Measurements from ENCODE around the gene SEMA3C.

The SEMA3C gene

DNA sequence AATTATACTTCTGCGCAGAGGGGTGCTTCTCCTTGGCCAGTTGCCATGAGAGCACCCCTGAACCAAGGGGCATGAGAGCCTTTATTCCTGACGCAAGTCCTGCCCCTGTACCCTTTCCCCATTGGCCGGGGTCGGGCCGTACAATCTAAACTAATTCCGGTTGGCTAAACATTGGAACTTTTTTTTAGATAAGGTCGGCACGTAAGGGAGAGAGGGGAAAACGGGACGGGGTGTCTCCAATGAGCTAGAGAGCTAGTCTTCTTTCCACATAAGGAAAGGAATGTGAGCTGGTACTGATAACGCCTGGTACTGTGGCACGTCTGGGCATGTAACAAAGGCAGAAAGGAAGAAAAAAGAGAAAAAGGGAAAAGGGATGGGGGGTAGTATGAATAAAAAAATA lies 183.5 kb downstream of the SEMA3C start:
- no peak for DNase-seq (ENCODE audit: low read depth in 2 of 2)

DNA sequence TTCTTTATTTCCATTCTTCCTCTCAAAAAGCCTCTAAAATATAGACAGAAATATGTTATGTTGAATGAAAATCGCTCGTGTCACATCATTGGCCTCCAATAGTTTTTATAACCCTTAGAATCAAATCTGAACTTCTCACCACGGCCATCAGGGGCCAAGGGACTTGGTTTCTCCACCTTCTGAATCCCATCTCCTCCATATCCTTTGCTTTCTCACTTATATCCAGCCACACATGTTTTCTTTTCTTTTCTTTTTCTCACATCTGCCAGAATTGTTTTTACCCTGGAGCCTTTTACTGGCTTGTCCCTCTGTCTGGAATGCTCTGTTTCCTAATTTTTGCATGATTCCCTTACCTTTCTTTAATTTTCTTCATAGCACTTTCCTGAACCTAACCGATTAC lies 184.8 kb downstream of the SEMA3C start:
- no peak for DNase-seq (ENCODE audit: low read depth in 2 of 2)

DNA sequence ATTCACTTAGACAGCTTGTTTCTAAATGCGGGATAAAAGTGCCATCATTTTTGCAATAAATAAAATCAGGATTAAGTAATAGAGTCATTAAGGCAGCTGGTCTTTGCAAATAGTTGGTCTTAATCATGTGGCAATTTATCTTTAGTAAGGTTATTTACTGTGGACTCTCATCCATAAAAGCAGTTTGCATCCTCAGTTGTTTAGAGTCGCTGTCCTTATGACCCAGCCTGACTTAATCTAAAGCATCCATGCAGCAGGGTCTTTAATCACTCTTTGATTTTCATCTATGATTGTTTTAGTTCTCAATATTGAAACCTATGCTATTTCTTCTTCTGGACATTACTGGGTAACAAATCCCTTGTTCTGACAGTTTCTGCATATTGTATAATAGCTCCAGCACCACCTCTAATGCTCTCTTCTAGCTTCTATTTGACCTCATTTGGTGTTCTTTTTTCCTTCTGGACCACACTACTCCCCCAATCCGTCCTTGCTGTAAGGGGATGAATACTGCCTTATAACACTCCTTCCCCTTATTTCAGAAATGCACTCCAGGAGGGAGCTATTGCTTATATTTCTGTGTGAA lies 185.4 kb downstream of the SEMA3C start:
- DNase-seq (ENCODE audit: low read depth in 2 of 2): no peak

DNA sequence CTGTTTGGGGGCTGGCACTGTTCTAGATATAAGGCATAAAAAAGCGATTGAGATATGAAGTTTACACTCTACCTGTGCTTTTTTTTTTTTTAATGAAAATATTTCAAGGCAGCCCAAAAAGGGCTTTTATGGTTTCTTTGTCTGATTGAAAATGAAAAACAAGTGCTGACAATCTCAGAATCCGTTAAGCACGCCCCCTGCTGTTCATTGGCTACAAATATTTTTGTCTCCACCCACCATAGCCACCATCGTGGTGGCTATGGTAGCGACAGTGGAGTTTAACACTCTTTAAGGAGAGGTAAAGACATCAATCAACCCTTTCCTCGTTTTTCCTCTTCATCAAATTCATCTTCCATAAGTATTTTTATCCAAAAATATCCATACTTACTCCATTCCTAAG lies 186.2 kb downstream of the SEMA3C start:
- no peak for DNase-seq (ENCODE audit: low read depth in 2 of 2)

DNA sequence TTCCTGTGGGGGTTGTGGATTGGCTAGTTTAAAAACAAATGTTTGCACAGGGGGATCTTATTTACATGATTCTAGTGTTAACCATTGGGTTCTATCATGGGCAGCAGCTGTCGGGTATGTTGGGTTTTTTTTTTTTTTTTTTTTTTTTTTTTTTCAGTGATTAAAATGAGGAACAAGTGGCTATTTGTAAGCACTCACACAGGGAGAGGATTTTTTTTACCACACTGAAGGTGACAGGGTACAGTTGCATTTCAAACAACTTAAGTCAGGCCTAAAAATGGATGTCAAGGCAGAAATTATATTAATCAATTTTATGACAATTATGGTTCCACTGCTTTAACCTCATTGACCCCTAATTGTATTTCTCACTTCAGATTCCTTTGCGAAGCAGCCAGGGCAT lies 187.6 kb downstream of the SEMA3C start:
- DNase-seq (ENCODE audit: low read depth in 2 of 2): no peak

DNA sequence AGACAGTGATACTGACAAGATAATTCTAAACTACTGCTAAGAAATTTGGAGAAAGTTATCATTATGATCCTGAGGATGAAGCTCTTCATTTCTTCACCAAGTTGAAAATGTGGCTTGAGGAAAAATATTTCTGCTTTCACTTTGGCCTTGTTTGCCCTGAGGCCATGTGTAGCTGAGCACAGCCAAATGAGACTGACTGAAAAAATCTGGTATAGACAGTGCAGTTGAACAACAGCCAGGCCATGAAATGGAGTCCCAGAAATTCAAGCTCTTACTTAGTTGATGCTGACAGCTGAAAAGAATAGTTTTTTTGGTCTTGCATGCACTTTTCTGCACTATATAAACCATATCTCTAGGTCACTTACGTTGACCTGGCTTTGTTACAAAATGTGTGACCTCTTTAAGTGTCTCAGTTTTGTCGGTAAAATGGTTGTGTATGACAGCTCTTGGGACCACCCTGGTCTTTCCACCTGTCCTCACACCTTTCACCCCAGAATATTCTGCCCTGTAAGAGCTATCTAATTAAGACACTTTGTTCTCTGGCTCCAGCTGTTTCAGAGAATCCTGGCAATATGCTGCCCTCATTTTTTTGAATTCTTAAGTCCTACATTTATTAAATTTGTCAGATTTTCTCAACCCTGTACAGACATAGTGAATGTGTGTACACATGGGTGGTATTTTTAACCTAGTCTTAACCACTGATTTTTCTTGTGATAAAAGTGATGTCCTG lies 189.1 kb downstream of the SEMA3C start:
- no peak for DNase-seq (ENCODE audit: low read depth in 2 of 2)

DNA sequence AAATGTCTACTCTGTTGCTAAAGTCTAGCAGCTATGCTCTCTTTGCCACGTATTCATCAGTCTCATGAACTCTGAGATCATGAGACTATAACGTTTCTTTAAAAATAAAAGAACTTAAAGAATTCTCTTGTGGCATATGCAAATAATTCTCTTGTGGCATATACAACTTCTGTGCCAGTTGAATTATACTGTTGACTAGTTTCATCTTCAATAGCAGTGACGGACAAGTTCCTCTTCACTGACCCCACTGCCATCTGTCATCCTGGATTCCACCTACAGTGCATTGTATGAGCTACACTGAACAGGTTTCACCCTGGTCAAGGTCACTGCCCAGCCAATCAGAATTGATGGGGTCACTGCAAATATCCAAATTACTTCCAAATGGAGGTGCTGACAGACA lies 192.2 kb downstream of the SEMA3C start:
- no peak for DNase-seq (ENCODE audit: low read depth in 2 of 2)

DNA sequence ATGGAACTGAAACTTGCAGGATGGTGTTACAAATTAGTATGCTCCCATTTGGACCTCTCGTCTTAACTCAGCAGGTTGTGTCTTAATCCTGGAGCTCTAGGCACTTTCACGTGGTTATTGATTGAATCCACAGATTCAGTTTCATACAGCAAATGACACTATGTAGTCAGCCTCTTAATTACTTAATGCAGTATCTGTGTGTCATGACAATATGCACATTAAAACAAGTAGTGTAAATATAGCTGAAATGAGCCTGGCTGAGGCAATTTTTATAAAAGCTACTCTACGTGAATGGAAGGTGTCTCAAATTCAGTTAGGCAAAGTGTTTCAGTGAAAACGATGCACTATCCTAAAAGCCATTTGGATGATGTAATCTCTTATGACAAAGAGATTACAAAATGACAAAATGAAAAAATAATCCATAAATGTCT lies 193.7 kb downstream of the SEMA3C start:
- no peak for DNase-seq (ENCODE audit: low read depth in 2 of 2)

DNA sequence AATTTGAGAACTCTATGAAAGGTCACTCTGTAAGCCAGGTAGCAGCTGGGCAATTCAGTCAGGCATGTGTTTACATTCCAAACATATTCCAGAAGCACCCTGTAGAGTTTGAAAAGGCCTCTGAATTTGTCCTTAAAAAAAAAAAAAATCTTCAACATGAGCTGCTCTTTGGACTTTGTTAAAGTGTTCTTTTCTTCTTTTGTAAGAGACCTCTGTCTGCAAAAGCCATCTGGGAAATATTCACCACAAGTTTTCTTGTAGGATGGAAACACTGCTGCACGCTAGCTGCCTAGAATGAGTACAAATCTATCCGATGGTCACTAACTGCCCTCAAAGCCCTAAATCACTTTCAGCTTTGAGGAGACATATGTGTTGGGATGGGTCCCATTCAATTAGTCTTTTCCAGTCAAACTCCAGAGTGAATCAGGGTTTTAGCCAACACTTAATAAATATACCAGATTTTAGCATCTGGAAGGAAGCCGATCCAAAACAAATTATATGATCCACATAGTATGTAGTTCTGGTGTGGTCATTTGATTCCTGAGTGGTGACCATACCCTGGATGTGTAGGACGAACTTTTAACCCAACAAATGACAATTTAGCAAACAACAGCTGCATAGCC lies 194.5 kb downstream of the SEMA3C start:
- DNase-seq (ENCODE audit: low read depth in 2 of 2): no peak

DNA sequence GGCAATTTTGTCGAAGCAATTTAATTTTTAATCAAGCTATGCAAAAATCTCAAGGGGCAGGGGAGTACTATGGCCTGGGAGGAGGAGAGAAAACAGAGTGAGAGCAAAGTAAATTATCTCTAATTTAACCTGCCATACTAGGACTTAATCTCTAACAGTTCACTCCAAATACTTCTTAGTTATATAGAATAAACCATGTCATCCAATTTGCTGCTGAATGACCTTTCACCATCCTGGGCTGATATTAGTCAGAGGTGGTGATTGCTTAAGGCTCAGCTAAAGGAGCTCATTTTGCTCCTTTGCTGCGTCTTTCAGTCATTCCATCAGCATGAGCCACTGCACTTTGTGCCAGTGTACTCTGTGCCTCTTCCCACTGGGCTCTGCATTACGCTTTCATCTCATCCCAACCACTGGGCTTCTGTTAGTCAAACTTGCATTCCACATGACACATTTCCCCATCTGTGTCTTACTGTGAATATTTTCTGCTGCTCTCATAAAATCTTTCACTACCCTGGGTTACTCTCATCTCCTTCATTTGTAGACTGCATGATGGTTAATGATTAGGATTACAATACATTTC lies 196.1 kb downstream of the SEMA3C start:
- DNase-seq (ENCODE audit: low read depth in 2 of 2): no peak

DNA sequence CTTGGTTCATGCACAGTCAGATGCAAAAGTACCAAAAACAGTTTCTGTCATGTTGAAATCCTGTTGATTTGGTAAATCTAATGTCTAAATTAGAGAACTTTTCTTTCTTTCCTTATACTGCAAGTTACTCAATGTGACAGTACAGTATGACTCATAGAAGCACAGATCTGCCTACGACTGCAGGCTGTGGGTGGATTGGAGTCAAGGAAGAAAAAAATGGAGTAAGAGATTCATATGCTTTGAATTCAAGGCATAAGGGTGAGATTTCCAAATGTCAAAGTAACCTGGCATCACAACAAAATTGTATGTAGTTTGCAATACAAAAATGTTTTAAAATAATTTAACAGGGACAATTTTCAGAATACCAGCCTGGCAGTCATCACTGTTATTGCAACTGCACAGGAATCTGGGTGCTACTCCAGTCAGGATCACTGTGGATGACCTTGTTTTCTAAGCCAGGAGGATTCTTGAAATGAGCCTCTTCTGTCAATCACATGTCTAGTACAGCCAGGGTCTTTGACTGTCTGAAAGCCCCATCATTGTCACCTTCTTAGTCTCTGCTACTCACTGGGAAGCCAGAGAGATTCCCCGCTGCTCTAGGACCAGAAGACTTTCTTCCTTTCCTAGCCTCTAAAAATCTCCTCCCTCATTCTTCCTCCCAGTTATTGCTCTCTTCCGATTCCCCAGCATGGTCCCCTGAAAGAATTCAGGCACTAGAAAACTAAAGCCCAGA lies 196.8 kb downstream of the SEMA3C start:
- no peak for DNase-seq (ENCODE audit: low read depth in 2 of 2)

DNA sequence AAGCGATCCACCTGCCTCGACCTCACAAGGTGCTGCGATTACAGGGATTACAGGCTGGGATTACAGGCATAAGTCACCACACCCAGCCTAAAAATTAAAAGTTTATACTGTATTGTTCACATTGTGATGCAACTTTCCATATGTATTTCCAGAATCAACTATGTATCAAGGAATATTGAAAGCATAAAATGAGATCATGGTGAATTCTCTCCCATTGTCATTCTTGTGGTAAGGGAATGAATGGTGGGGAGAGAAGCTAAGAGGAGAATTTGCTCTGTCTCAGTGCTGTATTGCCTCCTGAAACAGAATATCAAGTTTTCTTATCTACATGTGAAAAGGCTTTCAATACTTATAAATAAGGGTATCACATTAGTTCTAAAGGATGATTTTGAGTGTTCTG lies 198.7 kb downstream of the SEMA3C start:
- no peak for DNase-seq (ENCODE audit: low read depth in 2 of 2)

DNA sequence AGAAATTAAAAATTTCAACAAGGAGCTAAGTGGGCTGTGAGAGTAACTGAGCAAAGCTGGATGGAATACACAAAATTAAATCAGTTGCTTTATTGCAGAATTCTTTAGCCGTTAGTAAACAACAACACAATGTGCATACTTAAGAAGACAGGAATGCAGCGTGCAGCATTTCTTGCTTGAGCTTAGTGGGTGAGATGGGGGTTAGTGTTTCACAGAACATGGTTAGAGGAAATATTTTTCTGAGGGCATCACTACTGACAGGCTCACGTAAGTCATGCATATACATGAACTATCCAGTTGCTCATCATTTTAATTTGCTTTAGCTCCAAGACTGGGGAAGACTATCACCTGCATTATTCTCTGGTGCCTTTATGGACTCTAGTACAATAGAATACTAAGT lies 199.6 kb downstream of the SEMA3C start:
- no peak for DNase-seq (ENCODE audit: low read depth in 2 of 2)

DNA sequence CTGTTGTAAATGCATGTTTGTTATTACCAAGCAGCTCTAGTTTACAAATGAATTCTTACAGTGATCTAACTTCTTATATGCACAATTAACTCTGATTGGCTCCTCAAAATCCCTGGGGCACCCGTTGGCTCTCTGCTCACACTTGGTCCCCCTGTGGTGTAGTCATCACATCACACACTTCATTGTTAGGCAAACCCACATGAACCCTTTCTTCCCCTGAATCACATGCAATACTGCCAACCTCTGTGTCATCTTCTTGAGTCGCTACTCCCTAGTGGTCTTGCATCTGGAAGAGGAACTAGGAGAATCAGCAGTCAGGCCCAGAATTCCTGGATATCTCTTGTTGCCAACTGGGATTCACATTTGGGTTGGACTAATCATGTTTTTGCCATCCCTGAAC lies 207.3 kb downstream of the SEMA3C start:
- no peak for DNase-seq (ENCODE audit: low read depth in 2 of 2)

DNA sequence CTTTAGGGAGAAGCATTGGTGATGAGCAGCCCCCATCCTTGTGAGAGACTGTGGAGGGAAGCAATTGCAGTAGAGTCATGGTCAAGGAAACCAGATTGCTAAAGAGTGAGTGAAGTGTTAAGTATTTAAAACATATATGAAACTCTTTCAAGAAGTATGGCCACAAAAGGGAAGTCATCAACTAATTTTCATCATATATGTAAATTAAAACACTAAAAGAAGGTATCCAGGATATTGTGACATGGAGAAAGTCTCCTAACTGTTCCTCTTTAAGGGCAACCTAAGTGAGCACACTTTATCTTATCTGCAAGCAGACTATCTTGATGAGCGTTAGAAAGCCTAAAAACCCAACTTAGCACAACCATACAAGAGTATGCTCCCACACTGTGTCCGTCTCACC lies 210.7 kb downstream of the SEMA3C start:
- DNase-seq (ENCODE audit: low read depth in 2 of 2): no peak

DNA sequence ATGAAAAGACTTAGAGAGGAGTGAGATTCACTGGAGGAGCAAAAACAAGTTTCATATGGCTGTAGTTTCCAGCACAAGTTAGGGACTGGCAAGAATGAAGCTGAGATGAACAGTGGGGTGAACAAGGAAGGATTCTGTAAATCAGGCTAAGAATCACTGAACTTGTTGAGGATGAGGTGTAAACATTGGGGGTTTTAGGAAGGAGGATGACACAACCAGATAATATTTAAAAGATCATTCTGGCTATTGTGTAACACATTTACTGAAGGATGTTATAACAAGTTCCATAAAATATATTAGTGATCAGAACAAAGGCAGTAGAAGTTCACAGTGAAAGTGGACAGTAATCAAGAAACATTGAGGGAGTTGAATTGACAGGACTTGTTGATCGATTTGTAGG lies 211.5 kb downstream of the SEMA3C start:
- no peak for DNase-seq (ENCODE audit: low read depth in 2 of 2)

DNA sequence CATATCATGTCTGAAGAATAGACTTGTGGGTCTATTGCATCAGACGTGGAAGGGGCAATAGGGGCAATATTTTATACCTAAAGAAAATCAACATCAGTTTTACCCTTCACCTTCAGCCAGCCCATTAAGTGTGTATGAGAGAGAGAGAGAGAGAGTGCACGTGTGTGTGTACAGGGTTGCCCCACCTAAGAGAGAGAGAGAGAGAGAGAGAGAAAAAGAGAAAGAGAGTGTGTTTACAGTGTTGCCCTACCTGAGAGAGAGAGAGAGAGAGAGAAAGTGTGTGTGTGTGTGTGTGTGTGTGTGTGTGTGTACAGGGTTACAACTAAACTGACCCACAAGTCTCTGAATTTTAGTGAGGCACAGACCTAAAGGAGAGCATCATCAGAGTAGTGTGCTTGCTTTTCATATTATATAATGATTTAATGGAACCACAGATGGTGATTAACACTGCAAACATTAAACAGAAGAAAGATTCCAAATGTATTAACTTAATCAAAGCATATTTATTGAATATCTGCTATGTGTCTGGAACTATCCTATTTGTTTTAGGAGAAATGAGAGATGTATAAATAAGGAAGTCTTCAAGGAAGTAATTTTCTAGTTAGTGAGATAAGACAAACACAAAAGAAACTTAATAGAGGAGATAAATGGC lies 213.6 kb downstream of the SEMA3C start:
- no peak for DNase-seq (ENCODE audit: low read depth in 2 of 2)

DNA sequence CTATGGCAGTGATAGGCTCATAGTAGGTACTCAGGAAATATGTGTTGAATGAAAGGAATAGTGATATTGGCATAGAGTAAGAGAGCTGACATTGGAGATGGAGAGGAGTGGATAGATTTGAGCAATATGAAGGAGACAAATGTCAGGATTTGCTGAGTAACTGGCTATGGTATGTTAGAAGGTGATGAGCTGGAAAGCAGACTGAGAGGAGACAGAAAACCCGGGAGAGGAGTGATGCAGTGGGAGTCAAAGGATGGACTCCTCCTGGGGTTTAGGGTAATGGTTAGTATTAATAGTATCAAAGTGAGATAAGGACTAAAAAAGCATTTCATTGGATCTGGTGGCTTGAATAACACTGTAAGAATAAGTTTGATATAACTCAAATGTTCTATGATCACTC lies 215.6 kb downstream of the SEMA3C start:
- no peak for DNase-seq (ENCODE audit: low read depth in 2 of 2)

DNA sequence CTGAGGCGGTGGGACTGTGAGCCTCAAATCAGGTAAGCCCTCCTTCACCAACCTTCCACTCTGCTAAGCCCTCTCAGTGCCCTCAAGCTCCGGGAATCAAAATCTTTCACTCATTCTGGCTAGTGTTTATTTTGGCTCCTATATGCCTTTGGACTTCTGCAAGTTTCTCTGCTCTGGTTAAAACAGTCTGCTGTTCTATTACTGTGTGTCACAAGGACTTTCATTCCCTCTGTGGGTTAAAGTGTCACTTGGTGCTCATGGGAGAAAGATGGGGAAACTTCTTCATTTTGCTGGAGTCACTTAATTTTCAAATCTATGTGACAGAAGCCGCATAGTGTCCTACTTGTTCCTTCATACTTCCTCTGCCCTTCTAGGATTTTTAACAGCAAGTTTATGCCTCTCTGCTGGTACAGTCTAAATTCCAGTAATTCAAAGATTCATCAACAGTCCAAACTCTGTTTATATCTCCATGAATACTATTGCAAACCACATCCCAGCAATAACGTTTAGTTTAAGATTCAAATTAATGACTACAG lies 219.1 kb downstream of the SEMA3C start:
- no peak for DNase-seq (ENCODE audit: low read depth in 2 of 2)

DNA sequence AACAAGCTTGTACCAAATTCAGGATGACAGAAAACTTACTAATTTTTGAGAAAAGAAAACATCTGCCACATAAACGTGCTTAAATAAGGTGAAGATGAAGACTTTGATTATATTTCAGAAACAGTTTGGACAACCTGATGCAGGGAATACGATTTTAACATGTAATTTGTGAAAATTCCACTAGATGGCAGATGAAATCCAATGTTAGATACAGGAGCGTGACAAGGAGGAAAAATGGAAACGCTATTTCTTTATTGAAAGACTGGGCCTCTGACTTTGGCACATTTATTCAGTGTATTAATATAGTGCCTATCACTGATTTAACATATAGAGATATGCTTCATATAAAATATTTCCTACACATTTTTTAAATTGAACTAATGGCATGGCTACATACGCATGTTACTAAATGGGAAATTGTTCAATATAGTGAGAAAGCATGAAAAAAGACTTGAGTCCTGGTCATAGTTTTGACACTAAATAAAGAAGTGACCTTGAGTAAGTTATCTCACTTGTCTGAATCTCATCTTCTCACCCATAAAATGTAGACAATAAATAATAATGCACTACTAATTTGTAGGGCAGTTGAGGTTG lies 219.7 kb downstream of the SEMA3C start:
- DNase-seq (ENCODE audit: low read depth in 2 of 2): no peak
